ENCODE measurements around the gene SNAP47.

The SNAP47 gene

DNA sequence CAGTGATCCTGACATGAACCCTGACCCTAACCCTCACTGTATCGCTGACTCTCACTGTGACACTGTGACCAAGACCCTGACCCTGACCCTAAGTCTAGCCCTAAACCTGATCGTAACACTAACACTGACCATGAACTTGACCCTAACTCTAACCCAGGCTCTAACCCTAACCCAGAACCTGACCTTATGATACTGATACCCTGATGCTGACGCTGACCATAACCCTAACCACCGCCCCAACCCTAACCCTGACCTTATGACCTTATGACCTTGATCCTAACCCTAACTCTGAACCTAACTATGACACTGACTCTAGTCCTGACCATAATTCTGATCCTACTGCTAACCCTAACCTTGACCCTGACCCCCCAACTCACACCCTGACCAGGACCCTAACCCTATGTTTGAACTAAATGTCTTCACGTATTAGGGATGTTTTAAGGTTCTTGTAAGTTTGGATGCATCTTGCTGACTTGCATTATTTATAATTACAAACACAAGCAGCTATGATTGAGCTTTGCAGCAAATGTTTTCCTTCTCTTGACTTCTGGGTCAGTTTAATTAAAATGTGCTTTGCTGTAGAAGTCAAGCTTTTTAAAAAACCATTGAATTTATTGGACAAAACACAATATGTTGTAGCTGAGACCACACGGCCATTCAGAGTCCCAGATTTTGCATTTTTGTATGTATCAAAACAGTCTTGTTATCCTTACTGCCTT, 56.3 kb downstream of the SNAP47 start:
- TF ChIP-seq, protein P1, sequence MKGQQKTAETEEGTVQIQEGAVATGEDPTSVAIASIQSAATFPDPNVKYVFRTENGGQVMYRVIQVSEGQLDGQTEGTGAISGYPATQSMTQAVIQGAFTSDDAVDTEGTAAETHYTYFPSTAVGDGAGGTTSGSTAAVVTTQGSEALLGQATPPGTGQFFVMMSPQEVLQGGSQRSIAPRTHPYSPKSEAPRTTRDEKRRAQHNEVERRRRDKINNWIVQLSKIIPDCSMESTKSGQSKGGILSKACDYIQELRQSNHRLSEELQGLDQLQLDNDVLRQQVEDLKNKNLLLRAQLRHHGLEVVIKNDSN (IDR thresholded peaks at IDR 0.05), result no peak
- TF ChIP-seq ZBTB7A (IDR thresholded peaks at IDR 0.05; ENCODE audit: low read depth) (no peak), TAF1 (IDR thresholded peaks at IDR 0.05; ENCODE audit: low read depth) (no peak), NFIC (IDR thresholded peaks at IDR 0.05) (no peak), EP300 (IDR thresholded peaks at IDR 0.05; ENCODE audit: borderline replicate concordance) (no peak), YY1 (IDR thresholded peaks at IDR 0.05; ENCODE audit: low read depth) (no peak), FOXM1 (IDR thresholded peaks at IDR 0.05; ENCODE audit: borderline replicate concordance, low read depth) (no peak), CREB1 (IDR thresholded peaks at IDR 0.05; ENCODE audit: low read depth) (no peak), TEAD4 (IDR thresholded peaks at IDR 0.05) (no peak), CEBPB (IDR thresholded peaks at IDR 0.05) (no peak), RAD21 (IDR thresholded peaks at IDR 0.05; ENCODE audit: low read depth) (no peak), EGR1 (IDR thresholded peaks at IDR 0.05) (no peak)
- TF ChIP-seq, protein P2, sequence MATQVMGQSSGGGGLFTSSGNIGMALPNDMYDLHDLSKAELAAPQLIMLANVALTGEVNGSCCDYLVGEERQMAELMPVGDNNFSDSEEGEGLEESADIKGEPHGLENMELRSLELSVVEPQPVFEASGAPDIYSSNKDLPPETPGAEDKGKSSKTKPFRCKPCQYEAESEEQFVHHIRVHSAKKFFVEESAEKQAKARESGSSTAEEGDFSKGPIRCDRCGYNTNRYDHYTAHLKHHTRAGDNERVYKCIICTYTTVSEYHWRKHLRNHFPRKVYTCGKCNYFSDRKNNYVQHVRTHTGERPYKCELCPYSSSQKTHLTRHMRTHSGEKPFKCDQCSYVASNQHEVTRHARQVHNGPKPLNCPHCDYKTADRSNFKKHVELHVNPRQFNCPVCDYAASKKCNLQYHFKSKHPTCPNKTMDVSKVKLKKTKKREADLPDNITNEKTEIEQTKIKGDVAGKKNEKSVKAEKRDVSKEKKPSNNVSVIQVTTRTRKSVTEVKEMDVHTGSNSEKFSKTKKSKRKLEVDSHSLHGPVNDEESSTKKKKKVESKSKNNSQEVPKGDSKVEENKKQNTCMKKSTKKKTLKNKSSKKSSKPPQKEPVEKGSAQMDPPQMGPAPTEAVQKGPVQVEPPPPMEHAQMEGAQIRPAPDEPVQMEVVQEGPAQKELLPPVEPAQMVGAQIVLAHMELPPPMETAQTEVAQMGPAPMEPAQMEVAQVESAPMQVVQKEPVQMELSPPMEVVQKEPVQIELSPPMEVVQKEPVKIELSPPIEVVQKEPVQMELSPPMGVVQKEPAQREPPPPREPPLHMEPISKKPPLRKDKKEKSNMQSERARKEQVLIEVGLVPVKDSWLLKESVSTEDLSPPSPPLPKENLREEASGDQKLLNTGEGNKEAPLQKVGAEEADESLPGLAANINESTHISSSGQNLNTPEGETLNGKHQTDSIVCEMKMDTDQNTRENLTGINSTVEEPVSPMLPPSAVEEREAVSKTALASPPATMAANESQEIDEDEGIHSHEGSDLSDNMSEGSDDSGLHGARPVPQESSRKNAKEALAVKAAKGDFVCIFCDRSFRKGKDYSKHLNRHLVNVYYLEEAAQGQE (IDR thresholded peaks at IDR 0.05; ENCODE audit: low read depth), result no peak

DNA sequence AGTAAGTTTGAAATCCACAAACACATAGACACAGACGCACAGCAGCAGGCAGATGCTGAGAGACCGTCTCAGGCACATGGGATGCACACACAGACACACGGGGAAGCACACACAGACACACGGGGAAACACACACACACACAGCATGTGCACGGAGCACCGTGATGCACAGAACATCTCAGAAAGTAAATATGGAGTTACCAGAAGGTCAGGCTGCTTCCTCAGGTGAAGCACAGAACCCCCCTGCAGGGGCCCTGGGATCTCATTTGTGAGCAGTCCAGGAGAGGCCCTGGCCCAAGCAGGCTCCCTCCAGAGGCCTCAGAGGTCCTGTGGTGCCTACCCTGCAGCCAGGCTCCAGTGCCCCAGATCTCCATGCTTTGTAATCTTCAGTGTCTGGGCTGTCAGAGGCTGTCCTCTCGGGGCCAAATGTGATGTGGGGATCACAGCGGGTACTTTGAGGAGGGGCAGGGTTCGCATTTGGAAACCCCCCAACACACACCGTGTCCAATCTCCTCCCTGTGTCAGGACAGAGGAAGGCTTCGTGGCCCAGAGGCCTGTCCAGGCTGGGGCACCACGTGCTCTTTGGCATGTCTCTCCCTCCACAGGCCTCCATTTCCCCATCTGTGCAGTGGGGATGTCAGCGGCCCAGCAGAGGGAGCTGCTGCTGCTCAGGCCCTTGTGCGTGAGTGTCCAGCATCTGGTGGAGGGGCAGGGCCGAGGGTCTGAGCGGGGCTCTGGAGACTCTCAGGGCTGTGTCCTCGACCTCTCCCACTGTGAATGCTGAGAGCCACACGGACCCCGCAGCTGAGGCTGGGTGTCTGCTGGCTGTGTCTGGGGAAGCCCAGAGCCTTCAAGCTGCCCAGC, 57.2 kb downstream of the SNAP47 start:
- peak; percentile 28; the same call in 1 of the 2 replicates for TF ChIP-seq RAD21 (IDR thresholded peaks at IDR 0.05; ENCODE audit: low read depth)
- TF ChIP-seq, protein P1 (IDR thresholded peaks at IDR 0.05), result no peak

DNA sequence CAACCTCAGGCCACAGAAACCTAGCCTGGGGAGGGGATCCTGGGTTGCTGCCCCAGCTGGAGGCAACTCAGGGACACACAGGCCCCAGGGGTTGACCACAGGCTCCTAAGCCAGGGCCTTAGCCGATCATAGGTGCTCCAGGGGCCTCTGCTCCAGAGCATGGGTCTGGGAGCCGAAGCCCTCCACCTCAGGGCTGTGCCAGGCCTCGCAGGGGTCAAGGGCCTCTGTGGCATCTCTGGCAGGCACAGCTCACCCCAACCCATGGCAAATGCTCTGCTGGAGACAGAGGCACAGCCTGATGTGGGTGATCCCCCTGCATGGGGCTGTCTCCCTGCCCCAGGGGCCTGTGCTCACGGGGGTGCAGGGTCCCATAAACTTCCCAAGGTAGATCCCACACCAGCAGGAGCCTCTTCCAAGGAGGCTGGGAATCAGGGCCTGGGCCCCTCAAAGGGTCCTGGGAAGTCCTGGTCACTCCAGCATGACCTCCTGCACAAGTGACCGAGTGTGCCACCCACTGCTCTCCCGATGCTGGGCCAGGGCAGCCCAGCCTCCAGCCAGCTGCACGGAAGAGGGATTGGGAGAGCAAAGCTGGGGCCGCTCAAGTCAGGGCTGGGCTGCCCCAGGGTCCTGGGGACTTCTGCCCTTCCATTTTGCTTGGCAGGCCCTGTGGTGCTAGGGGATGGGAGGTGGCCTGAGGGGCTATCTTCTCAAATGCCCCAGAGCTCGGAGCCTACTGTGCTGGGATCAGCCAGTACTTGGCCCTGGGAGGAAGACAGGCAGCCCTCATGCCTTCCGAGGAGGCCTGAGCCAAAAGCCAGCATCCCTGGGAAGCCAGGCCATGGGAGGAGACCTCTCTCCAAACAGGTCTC, 58.1 kb downstream of the SNAP47 start:
- no peak for TF ChIP-seq TEAD4 (IDR thresholded peaks at IDR 0.05)

DNA sequence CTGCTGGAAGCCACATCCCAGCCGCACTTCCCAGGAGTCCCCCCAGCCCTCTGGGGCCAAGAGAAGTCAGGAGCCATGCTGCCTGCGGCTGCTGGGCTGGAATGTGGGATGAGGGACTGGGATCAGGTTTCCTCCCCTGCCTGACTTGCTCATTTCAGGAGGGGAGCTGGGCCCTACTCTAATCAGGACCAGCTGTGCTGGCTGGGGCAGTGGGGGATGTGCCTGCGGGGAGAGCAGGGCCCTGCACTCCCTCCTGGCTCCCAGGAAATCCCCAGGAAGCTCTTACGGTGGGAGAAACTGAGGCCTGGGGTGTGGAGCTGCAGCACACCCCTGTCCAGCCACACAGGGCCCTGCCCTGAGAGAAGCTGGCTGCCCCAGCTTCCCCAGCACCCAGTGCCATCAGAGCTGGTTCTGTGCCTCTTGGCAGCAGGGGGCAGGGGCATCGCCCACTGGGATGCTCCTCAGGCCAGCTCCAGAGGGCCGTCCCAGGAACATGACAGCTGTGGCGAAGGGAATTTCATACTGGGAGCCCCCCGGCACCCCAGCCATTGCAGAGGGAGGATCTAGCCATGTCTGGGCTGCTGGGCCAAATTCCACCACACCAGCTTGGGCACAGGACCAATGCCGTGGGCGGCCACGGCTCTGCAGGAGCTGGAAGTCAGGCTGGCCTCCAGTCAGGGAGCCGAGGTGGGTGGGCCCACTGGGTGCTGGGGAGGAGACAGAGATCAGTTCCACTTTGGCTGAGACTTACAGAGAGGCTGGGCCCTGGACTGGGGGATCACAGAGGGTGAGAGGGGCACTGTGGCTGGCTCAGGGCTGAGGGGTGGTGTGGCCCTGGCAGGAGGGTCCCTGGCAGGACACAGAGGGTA, 58.9 kb downstream of the SNAP47 start:
- TF ChIP-seq RAD21 (IDR thresholded peaks at IDR 0.05; ENCODE audit: low read depth) (no peak), EGR1 (IDR thresholded peaks at IDR 0.05) (peak; percentile 95), FOXM1 (IDR thresholded peaks at IDR 0.05; ENCODE audit: borderline replicate concordance, low read depth) (no peak), TEAD4 (IDR thresholded peaks at IDR 0.05) (peak; percentile 66), NFIC (IDR thresholded peaks at IDR 0.05) (peak; percentile 67), TCF12 (IDR thresholded peaks at IDR 0.05; ENCODE audit: low read depth) (peak; percentile 61), EP300 (IDR thresholded peaks at IDR 0.05; ENCODE audit: borderline replicate concordance) (peak; percentile 16; the same call in 1 of the 2 replicates)
- TF ChIP-seq, protein P3, sequence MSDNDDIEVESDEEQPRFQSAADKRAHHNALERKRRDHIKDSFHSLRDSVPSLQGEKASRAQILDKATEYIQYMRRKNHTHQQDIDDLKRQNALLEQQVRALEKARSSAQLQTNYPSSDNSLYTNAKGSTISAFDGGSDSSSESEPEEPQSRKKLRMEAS (IDR thresholded peaks at IDR 0.05), result peak; percentile 23; the same call in 1 of the 2 replicates

DNA sequence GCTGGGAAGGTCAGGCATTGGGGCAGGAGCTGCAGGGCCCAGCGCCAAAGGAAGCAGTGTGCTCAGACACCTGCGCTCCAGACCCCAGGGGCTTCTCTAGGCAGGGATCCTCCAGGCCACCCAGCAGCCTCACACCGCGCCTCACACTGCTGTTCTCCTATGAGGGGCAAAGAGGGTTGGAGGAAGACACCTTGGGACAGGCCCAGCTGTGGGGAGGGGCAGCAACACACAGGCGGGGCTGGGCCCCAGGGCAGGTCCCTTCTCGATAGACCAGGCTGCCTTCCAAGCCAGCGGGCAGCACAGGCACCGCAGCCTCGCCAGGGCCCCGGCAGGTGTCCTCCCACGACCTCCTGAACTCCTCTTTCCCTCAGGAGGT, 59.6 kb downstream of the SNAP47 start:
- TF ChIP-seq NFIC (IDR thresholded peaks at IDR 0.05) (no peak), ZBTB7A (IDR thresholded peaks at IDR 0.05; ENCODE audit: low read depth) (peak; percentile 57; the same call in 1 of the 2 replicates)

DNA sequence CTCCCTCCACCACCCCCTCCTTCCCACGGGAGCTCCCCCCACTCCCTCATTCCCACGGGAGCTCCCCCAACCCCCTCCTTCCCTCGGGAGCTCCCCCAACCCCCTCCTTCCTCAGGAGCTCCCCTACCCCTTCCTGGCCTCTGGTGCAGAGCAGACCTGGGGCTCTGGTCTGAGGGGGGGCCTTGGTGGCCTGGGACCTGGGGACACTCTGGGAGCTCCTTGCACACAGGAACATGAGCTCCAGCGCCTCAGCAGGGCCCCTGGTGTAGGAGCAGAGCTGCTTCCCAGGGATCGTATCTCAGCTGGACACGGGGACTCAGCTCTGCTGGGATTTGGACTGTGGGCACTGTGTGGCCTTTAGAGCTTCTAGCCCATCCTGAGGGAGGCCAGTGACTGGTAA, 60.5 kb downstream of the SNAP47 start:
- TF ChIP-seq EP300 (IDR thresholded peaks at IDR 0.05; ENCODE audit: borderline replicate concordance) (no peak), RAD21 (IDR thresholded peaks at IDR 0.05; ENCODE audit: low read depth) (no peak), CEBPB (IDR thresholded peaks at IDR 0.05) (no peak), TCF12 (IDR thresholded peaks at IDR 0.05; ENCODE audit: low read depth) (no peak), CREB1 (IDR thresholded peaks at IDR 0.05; ENCODE audit: low read depth) (no peak), ZBTB7A (IDR thresholded peaks at IDR 0.05; ENCODE audit: low read depth) (no peak)
- TF ChIP-seq, protein P1 (IDR thresholded peaks at IDR 0.05), result no peak
